Rectal smooth muscle tissue (tissue), 1 donor: ENCODE data around the gene POLD1.

ENCODE experiments used
- H3K27ac ChIP-seq: one replicate; pipeline ENCODE4 v1.7.0; 2013; ENCODE audit warnings: low read depth, low read length, inconsistent platforms
- H3K27me3 ChIP-seq: one replicate; pipeline ENCODE4 v1.7.0; 2013; ENCODE audit warnings: low read length; ENCODE audit not compliant: control insufficient read depth, insufficient read depth
- H3K36me3 ChIP-seq: one replicate; pipeline ENCODE4 v1.7.0; 2013; ENCODE audit warnings: low read length; ENCODE audit not compliant: control insufficient read depth, insufficient read depth
- H3K4me1 ChIP-seq: one replicate; pipeline ENCODE4 v1.7.0; 2013; ENCODE audit warnings: low read length; ENCODE audit not compliant: control insufficient read depth, insufficient read depth
- H3K4me3 ChIP-seq: one replicate; pipeline ENCODE4 v1.7.0; 2013; ENCODE audit warnings: low read length
- H3K9ac ChIP-seq: one replicate; pipeline ENCODE4 v1.7.0; 2013; ENCODE audit warnings: low read length

POLD1 gene

DNA sequence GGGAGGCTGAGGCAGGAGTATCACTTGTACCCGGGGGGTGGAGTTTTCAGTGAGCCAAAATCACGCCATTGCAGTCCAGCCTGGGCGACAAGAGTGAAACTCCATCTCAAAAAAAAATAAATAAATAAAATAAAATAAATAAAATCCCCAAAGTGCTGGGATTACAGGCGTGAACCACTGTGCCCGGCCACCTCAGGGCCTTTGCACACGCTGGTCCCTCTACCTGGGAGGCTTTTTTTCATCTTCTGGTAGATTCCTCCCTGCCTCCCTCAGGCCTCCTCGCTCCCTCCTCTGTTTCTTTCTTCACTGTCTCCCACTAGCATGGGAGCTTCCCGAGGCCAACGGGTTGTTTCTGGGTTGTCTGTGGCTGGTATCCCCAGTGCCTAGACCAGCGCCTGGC lies 63.6 kb downstream of the POLD1 start:
- no peaks in the 10 kb centered on the region for H3K36me3 ChIP-seq
- no peaks in the 10 kb centered on the region for H3K4me1 ChIP-seq
- no peak overlapping the region for H3K27ac ChIP-seq
- H3K9ac ChIP-seq = no peak overlapping the region
- no peak overlapping the region for H3K4me3 ChIP-seq
- no peaks in the 10 kb centered on the region for H3K27me3 ChIP-seq

DNA sequence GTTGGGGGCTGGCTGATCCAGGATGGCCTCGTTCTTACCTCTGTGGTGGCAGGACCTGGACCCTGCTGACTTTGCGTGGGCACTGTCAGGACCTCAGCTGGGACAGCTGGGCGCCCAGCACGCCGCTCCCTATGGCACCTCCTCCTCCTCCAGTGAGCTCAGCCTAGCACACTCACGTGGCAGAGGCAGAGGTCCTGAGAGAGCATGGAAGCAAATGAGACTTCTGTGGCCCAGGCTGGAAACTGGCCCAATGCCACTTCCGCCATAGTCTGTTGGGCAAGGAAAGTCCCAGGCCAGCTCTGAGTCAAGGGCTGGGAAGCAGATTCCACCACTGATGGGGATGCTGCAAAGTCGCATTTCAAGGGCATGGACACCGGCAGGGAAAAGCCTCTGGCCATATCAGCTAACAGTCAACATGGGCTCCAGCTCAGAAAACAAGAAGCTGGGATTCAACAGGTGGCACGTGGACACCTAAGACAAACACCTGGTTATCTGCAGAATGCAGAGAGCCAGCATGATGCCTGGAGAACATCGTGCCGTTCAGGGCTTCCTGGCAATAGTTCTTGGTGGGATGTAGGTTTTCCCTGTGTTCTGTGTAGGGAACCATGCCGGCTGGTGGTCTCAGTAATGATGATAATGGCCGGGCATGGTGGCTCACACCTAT lies 65.2 kb downstream of the POLD1 start:
- H3K9ac ChIP-seq = no peak overlapping the region
- no peaks in the 10 kb centered on the region for H3K27me3 ChIP-seq
- H3K36me3 ChIP-seq = no peaks in the 10 kb centered on the region
- H3K4me3 ChIP-seq = no peak overlapping the region
- H3K27ac ChIP-seq = no peak overlapping the region
- H3K4me1 ChIP-seq = no peaks in the 10 kb centered on the region

DNA sequence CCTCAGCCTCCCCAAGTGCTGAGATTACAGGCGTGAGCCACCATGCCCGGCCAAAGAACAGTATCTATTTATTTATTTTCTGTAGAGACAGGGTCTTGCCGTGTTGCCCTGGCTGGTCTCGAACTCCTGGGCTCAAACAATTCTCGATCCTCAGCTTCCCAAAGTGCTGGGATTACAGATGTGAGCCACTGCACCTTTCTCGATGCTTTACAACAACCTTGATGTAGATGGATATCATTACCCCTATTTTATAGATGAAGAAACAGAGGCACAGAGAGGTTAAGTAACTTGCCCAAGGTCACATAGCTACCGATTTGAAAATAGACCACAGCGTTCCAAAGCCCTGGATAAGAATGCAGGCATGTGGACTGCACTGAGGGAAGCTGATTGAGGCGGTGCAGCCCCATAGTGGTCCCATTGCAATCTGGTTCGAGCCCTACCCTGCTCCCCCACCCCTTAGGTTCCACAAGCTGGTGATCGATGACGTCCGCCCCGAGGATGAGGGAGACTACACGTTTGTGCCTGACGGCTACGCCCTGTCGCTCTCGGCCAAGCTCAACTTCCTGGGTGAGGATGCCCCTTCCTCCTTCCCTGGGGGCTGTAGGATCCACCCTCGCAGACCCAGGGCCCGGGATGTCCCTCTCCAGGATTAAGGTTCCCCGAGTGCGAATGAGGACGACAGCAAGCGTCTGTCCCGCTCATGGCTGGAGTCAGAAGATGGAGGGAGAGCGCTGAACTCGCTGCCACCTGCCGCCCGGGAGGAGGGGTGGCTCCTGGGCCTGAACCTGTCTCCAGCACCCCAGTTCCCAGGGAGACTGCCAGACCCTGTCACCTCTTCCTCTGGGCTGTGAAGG lies 66.4 kb downstream of the POLD1 start:
- Histone ChIP-seq H3K4me3 (no peak overlapping the region), H3K36me3 (no peaks in the 10 kb centered on the region), H3K27me3 (no peaks in the 10 kb centered on the region), H3K9ac (no peak overlapping the region), H3K4me1 (no peaks in the 10 kb centered on the region), H3K27ac (no peak overlapping the region)

DNA sequence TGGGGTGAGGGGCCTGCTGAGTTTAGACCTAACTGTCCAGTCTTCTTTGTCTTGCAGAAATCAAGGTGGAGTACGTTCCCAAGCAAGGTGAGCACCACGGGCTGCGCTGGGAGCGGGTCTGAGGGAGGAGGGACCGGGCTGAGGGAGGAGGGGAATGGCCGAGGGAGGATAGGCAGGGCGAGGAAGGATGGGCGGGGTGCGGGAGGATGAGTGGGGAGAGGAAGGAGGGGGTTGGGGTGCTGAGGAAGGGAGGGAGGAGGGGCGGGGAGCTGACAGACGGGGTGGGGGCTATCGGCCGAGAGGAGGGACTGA lies 67.0 kb downstream of the POLD1 start:
- H3K27me3 ChIP-seq = no peaks in the 10 kb centered on the region
- no peak overlapping the region for H3K27ac ChIP-seq
- H3K4me3 ChIP-seq = no peak overlapping the region
- H3K4me1 ChIP-seq = no peaks in the 10 kb centered on the region
- no peak overlapping the region for H3K9ac ChIP-seq
- H3K36me3 ChIP-seq = no peaks in the 10 kb centered on the region

DNA sequence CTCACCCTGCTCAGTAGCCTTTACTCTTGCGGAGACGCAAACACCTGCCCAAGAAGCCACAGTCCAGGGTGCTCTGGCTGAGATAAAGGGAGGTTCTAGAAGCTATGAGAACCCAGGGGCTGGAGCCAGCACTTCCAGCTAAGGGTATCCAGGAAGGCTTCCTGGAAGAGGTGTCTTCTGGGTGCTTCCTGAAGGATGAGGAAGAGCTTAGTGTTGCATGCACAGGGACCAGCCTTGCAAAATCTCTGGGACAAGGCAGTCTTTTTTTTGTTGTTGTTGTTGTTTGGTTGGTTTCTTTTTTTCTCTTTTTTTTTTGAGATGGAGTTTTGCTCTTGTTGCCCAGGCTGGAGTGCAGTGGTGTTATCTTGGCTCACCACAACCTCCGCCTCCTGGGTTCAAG lies 69.1 kb downstream of the POLD1 start:
- Histone ChIP-seq H3K4me3 (no peak overlapping the region), H3K27ac (no peak overlapping the region), H3K4me1 (no peaks in the 10 kb centered on the region), H3K27me3 (peaks cover 3% of the 10 kb centered on the region), H3K9ac (no peak overlapping the region), H3K36me3 (no peaks in the 10 kb centered on the region)

DNA sequence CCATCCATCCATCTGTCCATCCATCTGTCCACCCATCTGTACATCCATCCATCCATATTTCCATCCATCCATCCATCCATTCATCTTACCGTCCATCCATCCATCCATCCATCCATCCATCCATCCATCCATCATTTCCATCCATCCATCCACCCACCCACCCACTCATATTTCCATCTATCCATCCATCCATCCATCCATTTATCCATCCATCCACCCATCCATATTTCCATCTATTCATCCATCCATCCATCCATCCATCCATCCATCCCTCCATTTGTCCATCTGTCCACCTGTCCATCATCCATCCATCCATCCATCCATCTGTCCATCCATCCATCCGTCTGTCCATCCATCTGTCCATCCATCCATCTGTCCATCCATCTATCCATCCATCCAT lies 71.8 kb downstream of the POLD1 start:
- Histone ChIP-seq H3K27ac (no peak overlapping the region), H3K4me1 (no peaks in the 10 kb centered on the region), H3K36me3 (no peaks in the 10 kb centered on the region), H3K27me3 (peaks cover 12% of the 10 kb centered on the region), H3K9ac (no peak overlapping the region), H3K4me3 (no peak overlapping the region)

DNA sequence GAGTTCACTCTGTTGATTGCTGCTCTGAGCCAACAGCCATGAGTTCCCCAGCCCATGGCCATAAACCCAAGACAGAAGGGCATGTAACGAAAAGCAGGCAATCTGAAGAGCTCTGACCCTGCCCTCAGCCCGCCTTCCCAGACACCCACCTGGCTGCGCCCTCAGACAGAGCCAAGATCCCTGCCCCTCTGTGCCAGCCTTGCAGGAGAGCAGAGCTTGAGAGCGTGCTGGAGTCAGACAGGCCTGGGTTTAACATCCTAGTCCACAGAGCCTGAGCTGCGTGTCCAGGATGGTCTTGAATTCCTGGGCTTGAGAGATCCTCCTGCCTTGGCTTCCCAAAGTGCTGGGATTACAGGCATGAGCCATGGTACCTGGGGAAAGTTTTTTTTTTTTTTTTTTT lies 73.2 kb downstream of the POLD1 start:
- no peaks in the 10 kb centered on the region for H3K4me1 ChIP-seq
- peaks cover 15% of the 10 kb centered on the region for H3K27me3 ChIP-seq
- no peak overlapping the region for H3K4me3 ChIP-seq
- no peaks in the 10 kb centered on the region for H3K36me3 ChIP-seq
- H3K27ac ChIP-seq = no peak overlapping the region
- H3K9ac ChIP-seq = no peak overlapping the region

DNA sequence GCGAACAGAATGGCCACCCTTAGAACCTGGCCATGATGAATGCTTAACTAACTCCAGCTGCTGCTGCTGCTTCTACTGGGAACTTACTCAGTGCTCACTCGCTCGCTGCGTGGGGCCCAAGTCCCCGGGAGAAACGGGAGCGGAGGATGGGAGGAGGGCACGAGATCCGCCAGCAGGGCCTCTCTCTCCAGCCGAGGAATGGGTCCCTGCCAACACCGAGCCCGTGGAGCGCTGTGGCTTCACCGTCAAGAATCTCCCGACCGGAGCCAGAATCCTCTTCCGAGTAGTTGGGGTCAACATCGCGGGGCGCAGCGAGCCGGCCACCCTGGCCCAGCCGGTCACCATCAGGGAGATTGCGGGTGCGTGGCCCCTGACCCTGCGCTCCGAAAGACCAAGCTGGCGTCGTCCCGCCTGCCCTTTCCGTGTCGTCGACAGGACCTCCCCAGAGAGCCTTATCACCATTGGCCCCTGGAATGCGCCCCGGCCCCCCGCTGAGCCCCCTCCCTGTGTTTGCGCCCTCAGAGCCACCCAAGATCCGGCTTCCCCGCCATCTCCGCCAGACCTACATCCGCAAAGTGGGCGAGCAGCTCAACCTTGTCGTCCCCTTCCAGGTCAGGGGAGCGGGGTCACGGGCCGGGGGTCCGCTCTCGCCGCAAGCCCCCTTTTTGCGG lies 74.4 kb downstream of the POLD1 start:
- Histone ChIP-seq H3K4me3 (no peak overlapping the region), H3K27ac (no peak overlapping the region), H3K9ac (no peak overlapping the region), H3K36me3 (no peaks in the 10 kb centered on the region), H3K4me1 (no peaks in the 10 kb centered on the region), H3K27me3 (peaks cover 15% of the 10 kb centered on the region)

DNA sequence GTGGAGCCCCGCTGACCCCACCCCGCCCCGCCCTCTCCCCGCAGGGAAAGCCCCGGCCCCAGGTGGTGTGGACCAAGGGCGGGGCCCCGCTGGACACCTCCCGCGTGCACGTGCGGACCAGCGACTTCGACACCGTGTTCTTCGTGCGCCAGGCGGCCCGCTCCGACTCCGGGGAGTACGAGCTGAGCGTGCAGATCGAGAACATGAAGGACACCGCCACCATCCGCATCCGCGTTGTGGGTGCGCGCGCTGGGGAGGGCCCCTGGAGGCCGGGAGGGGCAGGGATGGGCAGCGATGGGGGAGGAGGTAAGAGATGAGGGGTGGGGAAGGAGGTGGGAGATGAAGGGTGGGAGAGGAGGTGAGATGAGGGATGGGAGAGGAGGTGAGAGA lies 74.9 kb downstream of the POLD1 start:
- Histone ChIP-seq H3K9ac (no peak overlapping the region), H3K27me3 (peaks cover 15% of the 10 kb centered on the region), H3K36me3 (no peaks in the 10 kb centered on the region), H3K4me1 (no peaks in the 10 kb centered on the region), H3K4me3 (no peak overlapping the region), H3K27ac (no peak overlapping the region)

DNA sequence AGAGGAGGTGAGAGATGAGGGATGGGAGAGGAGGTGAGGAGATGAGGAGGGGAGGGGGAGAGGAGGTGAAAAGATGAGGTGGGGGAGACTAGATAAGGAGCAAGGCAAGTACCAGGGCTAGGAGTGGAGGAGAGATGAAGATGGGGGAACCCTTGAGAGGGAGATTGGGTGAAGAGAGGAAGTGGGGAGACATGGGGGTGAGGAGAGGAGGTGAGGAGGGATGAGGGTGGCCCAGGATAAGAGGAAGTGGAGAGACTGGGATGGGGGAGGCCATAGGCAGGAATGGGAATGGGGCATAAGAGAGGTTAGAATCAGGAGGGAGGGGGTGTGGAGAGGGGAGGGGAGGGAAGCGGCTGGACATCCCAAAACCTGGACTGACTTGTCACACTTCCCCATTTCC lies 75.5 kb downstream of the POLD1 start:
- Histone ChIP-seq H3K27ac (no peak overlapping the region), H3K27me3 (peaks cover 17% of the 10 kb centered on the region), H3K4me3 (no peak overlapping the region), H3K36me3 (no peaks in the 10 kb centered on the region), H3K4me1 (no peaks in the 10 kb centered on the region), H3K9ac (no peak overlapping the region)

DNA sequence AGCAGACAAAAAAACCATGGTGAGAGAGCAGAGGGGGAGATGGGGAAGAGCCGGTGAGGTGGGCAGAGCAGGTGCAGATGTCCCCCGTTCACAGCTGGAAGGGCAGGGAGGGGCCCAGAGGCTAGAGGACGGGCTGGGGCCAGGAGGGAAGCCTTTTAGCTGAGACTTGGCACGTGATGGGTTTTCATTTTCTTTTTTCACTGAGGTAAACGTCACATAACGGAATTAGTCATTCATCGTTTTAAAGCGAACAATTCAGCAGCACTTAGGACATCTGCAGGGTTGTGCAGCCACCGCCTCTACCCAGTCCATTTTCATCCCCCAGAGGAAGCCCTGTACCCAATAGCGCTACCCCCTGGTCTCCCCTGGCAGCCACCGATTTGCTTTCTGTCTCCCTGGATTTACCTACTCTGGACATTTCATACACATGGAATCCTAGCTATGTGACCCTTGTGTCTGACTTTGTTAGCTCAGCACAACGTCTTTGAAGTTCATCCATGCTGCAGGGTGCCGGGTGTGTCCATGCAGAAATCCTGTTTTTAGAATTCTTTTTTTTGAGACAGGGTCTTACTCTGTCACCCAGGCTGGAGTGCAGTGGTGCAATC lies 76.1 kb downstream of the POLD1 start:
- Histone ChIP-seq H3K4me3 (no peak overlapping the region), H3K4me1 (no peaks in the 10 kb centered on the region), H3K27ac (no peak overlapping the region), H3K27me3 (peaks cover 17% of the 10 kb centered on the region), H3K36me3 (no peaks in the 10 kb centered on the region), H3K9ac (no peak overlapping the region)

DNA sequence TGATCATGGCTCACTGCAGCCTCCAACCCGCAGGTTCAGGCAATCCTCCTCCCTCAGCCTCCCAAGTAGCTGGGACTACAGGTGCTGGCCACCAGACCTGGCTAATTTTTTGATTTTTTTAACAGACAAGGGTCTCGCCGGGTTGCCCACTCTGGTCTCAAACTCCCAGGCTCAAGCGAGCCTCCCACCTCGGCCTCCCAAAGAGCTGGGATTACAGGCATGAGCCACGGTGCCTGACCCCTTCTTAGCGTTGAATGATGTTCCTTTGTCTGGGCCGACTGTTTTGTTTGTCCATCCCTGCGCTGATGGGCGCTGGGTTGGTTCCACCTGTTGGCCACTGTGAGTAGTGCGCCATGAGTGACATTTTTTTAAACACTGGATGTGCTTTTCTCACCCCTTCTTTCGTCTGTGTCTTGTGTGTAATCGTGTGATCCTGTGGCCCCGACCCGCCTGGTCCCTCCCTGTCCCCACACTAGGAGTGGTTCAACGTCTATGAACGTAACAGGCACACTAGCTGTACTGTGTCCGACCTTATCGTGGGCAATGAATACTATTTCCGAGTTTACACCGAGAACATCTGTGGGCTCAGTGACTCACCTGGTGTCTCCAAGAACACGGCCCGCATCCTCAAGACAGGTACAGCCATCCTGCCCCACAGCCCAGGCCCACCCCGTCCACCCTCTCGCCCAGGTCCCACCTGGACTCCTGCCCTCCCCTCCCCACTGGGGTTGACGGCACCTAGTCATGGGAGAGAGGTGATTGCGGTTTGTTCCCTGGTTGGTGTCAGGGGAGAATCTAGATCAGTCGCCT lies 77.1 kb downstream of the POLD1 start:
- no peak overlapping the region for H3K27ac ChIP-seq
- H3K4me3 ChIP-seq = no peak overlapping the region
- H3K27me3 ChIP-seq = peaks cover 17% of the 10 kb centered on the region
- no peak overlapping the region for H3K9ac ChIP-seq
- no peaks in the 10 kb centered on the region for H3K36me3 ChIP-seq
- H3K4me1 ChIP-seq = no peaks in the 10 kb centered on the region
